Measurements from ENCODE around the gene PRR12. TPM values are rescaled to one million over a fixed set of nuclear protein-coding genes. Genes with fewer than 3 reads are reported as not detected.

PRR12 gene, protein sequence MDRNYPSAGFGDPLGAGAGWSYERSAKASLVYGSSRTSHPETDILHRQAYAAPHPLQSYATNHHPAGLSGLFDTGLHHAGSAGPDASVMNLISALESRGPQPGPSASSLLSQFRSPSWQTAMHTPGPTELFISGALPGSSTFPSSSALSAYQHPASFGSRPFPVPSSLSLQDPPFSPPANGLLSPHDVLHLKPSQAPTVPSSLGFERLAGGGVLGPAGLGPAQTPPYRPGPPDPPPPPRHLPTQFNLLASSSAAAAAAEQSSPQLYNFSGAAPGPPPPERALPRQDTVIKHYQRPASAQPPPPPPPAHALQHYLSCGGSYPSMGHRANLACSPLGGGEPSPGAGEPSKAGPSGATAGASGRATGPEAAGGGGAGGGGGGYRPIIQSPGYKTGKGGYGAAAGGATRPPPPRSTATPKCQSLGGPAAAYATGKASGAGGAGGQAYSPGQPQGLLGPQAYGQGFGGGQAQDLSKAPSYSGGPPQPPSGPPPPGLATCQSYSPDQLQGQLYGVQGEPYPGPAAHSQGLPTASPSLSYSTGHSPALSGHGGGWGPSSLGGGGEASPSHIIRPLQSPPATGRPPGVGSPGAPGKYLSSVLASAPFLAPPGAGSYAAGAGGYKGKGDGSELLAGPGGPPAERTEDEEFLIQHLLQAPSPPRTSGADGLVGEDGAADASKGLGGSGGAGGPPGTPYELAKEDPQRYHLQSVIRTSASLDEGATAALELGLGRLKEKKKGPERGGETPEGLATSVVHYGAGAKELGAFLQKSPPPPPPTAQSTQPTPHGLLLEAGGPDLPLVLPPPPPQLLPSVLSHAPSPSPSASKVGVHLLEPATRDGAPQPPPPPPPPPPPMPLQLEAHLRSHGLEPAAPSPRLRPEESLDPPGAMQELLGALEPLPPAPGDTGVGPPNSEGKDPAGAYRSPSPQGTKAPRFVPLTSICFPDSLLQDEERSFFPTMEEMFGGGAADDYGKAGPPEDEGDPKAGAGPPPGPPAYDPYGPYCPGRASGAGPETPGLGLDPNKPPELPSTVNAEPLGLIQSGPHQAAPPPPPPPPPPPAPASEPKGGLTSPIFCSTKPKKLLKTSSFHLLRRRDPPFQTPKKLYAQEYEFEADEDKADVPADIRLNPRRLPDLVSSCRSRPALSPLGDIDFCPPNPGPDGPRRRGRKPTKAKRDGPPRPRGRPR (N-terminal part only)
- 10 to 100 TPM; 34.8 to 46.5 TPM for total RNA-seq

- ATAC-seq (peak; percentile 12), DNase-seq (peak; percentile 81)
- Mint-ChIP-seq H3K36me3 (peaks cover 13% of the 10 kb centered on the region), H3K9me3 (ENCODE audit: low read depth) (no peaks in the 10 kb centered on the region), H3K27me3 (peaks cover 4% of the 10 kb centered on the region), H3K27ac (peak within 1 kb of the TSS; percentile 89), H3K4me1 (peaks cover 30% of the 10 kb centered on the region), H3K4me3 (peak within 1 kb of the TSS; percentile 87)
- CTCF ChIA-PET = interaction anchor here (0.8 to 3.2 kb wide), 10 partner anchors 11 to 115 kb away, joined by 3 to 13 read pairs (median 4); partner anchors contain the start of genes RRAS and SCAF1
These were observed at the start of gene PRR12 for GRCh38 chr19:49590971-49591730. PRR12 (plus strand) TSS chr19:49591182; CDS start chr19:49591655, 473 bp downstream.

GRCh38 chr19:49541914-49542313 is 49.1 kb upstream of the PRR12 start:
- CTCF ChIA-PET = interaction anchor here (1.6 kb wide), 1 partner anchor 28 kb away, joined by 5 read pairs; no protein-coding TSS in a partner anchor
- ATAC-seq = no peak
- H3K4me1 Mint-ChIP-seq = peaks cover 6% of the 10 kb centered on the region
- no peak for DNase-seq
- H3K9me3 Mint-ChIP-seq (ENCODE audit: low read depth) = no peaks in the 10 kb centered on the region
- no peaks in the 10 kb centered on the region for H3K27me3 Mint-ChIP-seq
- no peak overlapping the region for H3K27ac Mint-ChIP-seq
- H3K36me3 Mint-ChIP-seq = no peaks in the 10 kb centered on the region
- no peak overlapping the region for H3K4me3 Mint-ChIP-seq

- Mint-ChIP-seq H3K27ac (no peak overlapping the region), H3K9me3 (ENCODE audit: low read depth) (no peaks in the 10 kb centered on the region), H3K4me1 (peaks cover 11% of the 10 kb centered on the region), H3K4me3 (no peak overlapping the region), H3K36me3 (no peaks in the 10 kb centered on the region), H3K27me3 (no peaks in the 10 kb centered on the region)
- no peak for DNase-seq
- CTCF ChIA-PET = interaction anchor here (1.6 kb wide), 1 partner anchor 11 kb away, joined by 3 read pairs; no protein-coding TSS in a partner anchor
- no peak for ATAC-seq
These were observed 48.5 kb upstream of the PRR12 start for GRCh38 chr19:49542446-49542845.

DNA sequence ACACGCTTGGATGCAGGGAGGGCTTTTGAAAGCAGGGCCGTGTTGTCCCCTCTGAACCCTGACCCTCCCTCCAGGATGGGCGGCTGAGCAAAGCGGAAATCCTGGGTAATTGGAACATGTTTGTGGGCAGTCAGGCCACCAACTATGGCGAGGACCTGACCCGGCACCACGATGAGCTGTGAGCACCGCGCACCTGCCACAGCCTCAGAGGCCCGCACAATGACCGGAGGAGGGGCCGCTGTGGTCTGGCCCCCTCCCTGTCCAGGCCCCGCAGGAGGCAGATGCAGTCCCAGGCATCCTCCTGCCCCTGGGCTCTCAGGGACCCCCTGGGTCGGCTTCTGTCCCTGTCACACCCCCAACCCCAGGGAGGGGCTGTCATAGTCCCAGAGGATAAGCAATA is 48.0 kb upstream of the PRR12 start:
- H3K36me3 Mint-ChIP-seq = no peaks in the 10 kb centered on the region
- H3K4me1 Mint-ChIP-seq = peaks cover 11% of the 10 kb centered on the region
- no peaks in the 10 kb centered on the region for H3K27me3 Mint-ChIP-seq
- no peak overlapping the region for H3K27ac Mint-ChIP-seq
- no peak for ATAC-seq
- CTCF ChIA-PET = interaction anchor here (1.6 to 19.1 kb wide), 2 partner anchors 10 to 29 kb away, joined by 3 to 325 read pairs; no protein-coding TSS in a partner anchor
- H3K9me3 Mint-ChIP-seq (ENCODE audit: low read depth) = no peaks in the 10 kb centered on the region
- DNase-seq = no peak
- no peak overlapping the region for H3K4me3 Mint-ChIP-seq

GRCh38 chr19:49544154-49544553 is 46.8 kb upstream of the PRR12 start:
- H3K9me3 Mint-ChIP-seq (ENCODE audit: low read depth) = no peaks in the 10 kb centered on the region
- peak overlapping the region; percentile 17 for H3K27ac Mint-ChIP-seq
- ATAC-seq (no peak), DNase-seq (no peak)
- H3K36me3 Mint-ChIP-seq = no peaks in the 10 kb centered on the region
- CTCF ChIA-PET = interaction anchor here (0.7 to 19.1 kb wide), 2 partner anchors 17 to 28 kb away, joined by 3 to 325 read pairs; partner anchors contain the start of gene RCN3
- no peaks in the 10 kb centered on the region for H3K27me3 Mint-ChIP-seq
- H3K4me1 Mint-ChIP-seq = peaks cover 18% of the 10 kb centered on the region
- no peak overlapping the region for H3K4me3 Mint-ChIP-seq

DNA sequence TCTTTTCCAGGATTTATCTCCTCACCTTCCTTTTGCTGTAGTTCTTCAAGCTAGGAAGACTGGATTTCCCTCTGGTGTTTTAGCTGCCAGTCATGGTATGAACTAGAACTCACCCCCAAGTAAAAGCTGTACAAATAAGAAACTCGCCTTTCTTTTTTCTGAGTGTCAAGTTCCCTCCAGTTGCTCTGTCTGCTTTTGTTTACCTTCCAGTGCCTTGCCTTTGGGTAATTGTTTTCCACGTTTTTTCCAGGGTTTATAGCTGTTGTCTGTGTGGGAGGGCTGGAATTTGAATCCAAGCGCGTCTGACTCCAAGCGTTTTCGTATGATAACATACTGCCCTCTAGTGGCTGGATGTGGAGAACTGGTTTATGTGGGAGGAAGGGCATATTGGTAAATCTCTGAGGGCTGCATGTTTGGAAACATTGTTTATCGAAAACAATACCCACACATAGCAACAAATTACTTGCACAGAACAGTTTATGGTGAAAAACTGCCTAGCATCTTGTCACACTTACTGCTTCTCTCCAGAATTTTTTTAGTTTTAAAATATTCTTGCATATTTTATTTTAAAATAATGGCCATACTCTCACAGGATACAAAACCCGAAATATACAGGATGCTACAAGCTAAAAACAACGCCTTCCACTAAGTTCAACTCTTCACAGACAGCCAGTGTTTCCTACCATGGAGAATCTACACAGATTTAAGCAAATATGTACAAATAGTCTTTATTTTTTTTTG is 44.0 kb upstream of the PRR12 start:
- no peaks in the 10 kb centered on the region for H3K27me3 Mint-ChIP-seq
- H3K4me1 Mint-ChIP-seq = peaks cover 23% of the 10 kb centered on the region
- peak overlapping the region; percentile 55 for H3K27ac Mint-ChIP-seq
- peak overlapping the region; percentile 23 for H3K4me3 Mint-ChIP-seq
- no peaks in the 10 kb centered on the region for H3K9me3 Mint-ChIP-seq (ENCODE audit: low read depth)
- CTCF ChIA-PET = interaction anchor here (0.6 to 19.1 kb wide), 33 partner anchors 8 to 260 kb away, joined by 3 to 325 read pairs (median 5); partner anchors contain the start of genes FLT3LG, NOSIP, PRMT1 and PRR12
- peak; percentile 85 for ATAC-seq
- peak; percentile 78 for DNase-seq
- H3K36me3 Mint-ChIP-seq = peaks cover 2% of the 10 kb centered on the region

- Mint-ChIP-seq H3K4me3 (no peak overlapping the region), H3K9me3 (ENCODE audit: low read depth) (no peaks in the 10 kb centered on the region), H3K36me3 (peaks cover 11% of the 10 kb centered on the region), H3K27ac (peak overlapping the region; percentile 81), H3K27me3 (no peaks in the 10 kb centered on the region), H3K4me1 (peaks cover 37% of the 10 kb centered on the region)
- ATAC-seq (no peak), DNase-seq (no peak)
- CTCF ChIA-PET = interaction anchor here (0.6 to 19.1 kb wide), 9 partner anchors 10 to 329 kb away, joined by 3 to 325 read pairs (median 4); partner anchors contain the start of genes FLT3LG and PRMT1
These were observed 41.9 kb upstream of the PRR12 start for GRCh38 chr19:49549045-49549444.

GRCh38 chr19:49551531-49551930 is 39.5 kb upstream of the PRR12 start:
- Mint-ChIP-seq H3K27ac (no peak overlapping the region), H3K27me3 (no peaks in the 10 kb centered on the region), H3K4me3 (no peak overlapping the region), H3K4me1 (peaks cover 58% of the 10 kb centered on the region), H3K36me3 (peaks cover 25% of the 10 kb centered on the region), H3K9me3 (ENCODE audit: low read depth) (no peaks in the 10 kb centered on the region)
- CTCF ChIA-PET = interaction anchor here (1.1 to 19.1 kb wide), 9 partner anchors 11 to 78 kb away, joined by 3 to 325 read pairs (median 13); partner anchors contain the start of gene FLT3LG
- DNase-seq = no peak
- ATAC-seq = no peak

DNA sequence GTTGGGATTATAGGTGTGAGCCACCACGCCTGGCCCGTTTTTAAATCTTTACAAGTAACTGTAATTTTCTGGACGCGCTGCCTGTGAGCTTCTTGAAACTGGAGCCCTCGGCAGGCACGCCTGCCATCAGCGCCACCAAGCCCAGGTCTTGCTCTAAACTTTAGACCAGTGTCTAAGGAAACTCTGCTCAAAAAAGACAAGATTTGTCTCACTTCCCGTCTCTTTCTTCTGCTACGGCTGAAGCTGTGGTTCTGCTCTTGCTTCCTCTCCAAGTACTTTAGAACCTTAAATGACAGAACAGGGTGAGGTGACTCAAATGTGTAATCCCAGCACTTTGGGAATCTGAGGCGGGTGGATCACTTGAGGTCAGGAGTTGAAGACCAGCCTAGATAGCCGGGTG is 38.2 kb upstream of the PRR12 start:
- Mint-ChIP-seq H3K4me1 (peaks cover 53% of the 10 kb centered on the region), H3K9me3 (ENCODE audit: low read depth) (no peaks in the 10 kb centered on the region), H3K36me3 (peaks cover 34% of the 10 kb centered on the region), H3K27ac (peak overlapping the region; percentile 94), H3K4me3 (peak overlapping the region; percentile 46), H3K27me3 (no peaks in the 10 kb centered on the region)
- peak; percentile 18 for ATAC-seq
- CTCF ChIA-PET = interaction anchor here (0.6 to 19.1 kb wide), 14 partner anchors 10 to 125 kb away, joined by 3 to 325 read pairs (median 6); partner anchors contain the start of genes FLT3LG and NOSIP
- peak; percentile 60 for DNase-seq

DNA sequence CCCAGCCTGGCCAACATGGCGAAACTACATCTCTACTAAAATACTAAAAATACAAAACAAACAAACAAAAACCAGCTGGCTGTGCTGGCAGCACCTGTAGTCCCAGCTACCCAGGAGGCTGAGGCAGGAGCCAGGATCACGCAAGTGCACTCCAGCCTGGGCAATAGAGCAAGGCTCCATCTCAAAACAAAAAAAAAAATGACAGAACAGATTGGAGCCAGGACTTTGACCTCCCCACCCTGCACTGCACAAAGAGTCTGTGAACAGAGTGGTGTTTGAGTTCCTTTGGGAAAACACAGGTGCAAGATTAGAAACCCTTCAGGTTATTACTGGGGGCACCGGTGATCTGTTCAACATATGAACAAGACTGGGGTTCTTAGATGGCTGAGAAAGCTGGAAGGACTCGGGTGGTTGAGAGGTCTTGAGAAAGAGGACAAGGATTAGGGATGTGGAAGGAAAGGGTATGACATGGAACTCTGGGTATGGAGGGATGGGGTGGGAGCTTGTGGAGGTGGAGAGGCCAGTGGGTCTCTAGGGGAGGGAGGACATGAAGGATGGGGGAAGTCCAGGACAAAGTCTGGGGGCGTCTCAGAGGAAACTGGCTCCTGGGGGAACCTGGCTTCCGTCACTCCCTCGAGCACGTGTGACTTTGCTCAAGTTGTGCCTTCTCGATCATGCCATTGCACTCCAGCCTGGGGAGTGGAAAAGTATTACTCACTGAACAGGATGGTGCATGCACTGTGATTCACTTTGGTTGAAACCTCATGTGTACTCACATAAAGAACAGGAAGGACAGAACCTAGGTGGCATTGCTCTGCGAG is 37.3 kb upstream of the PRR12 start:
- no peaks in the 10 kb centered on the region for H3K27me3 Mint-ChIP-seq
- peak; percentile 64 for ATAC-seq
- DNase-seq = peak; percentile 67
- H3K36me3 Mint-ChIP-seq = peaks cover 38% of the 10 kb centered on the region
- no peaks in the 10 kb centered on the region for H3K9me3 Mint-ChIP-seq (ENCODE audit: low read depth)
- no peak overlapping the region for H3K4me3 Mint-ChIP-seq
- H3K27ac Mint-ChIP-seq = peak overlapping the region; percentile 93
- CTCF ChIA-PET = interaction anchor here (0.6 to 19.1 kb wide), 11 partner anchors 9 to 124 kb away, joined by 3 to 325 read pairs (median 10); partner anchors contain the start of gene NOSIP
- H3K4me1 Mint-ChIP-seq = peaks cover 55% of the 10 kb centered on the region
